GM12878 (cell line): Measurements from ENCODE around the gene KRTAP2-4.

ENCODE experiments used
- CTCF ChIP-seq, 3 experiments: IDR thresholded peaks in 2 of 3; conservative IDR thresholded peaks in 1 of 3; 2 replicates each; pipeline ENCODE4 v1.5.1; 2011; ENCODE audit warnings: low read depth in 3 of 3, low read length in 3 of 3, mild to moderate bottlenecking in 3 of 3, control low read depth in 2 of 3, moderate library complexity in 2 of 3, inconsistent platforms in 1 of 3, mixed read lengths in 1 of 3; ENCODE audit not compliant: control insufficient read depth in 2 of 3, insufficient read depth in 1 of 3; ENCODE audit errors: extremely low read depth in 1 of 3
- JUNB ChIP-seq: IDR thresholded peaks from 2 replicates; pipeline ENCODE4 v1.6.1; 2016; ENCODE audit warnings: antibody characterized with exemption, mild to moderate bottlenecking
- LARP7 ChIP-seq: fragments of 450-650 bp; IDR thresholded peaks from 2 replicates; pipeline ENCODE4 v1.6.1; 2017; ENCODE audit warnings: mild to moderate bottlenecking

- TF ChIP-seq CTCF (IDR thresholded peaks at IDR 0.05 in 2 of 3, conservative IDR thresholded peaks at IDR 0.05 in 1 of 3; ENCODE audit: control insufficient read depth in 2 of 3, extremely low read depth in 1 of 3, insufficient read depth in 1 of 3, low read depth in 3 of 3, low read length in 3 of 3) (no peak), LARP7 (no peak), JUNB (no peak)
Observed at GRCh38 chr17:41107941-41108450, 42.3 kb upstream of the KRTAP2-4 start.
